Erythroblast (primary cell): ENCODE results near the gene AFF3.

Experiments
- GATA1 ChIP-seq: IDR thresholded peaks from 2 replicates; pipeline ENCODE4 v1.6.1; 2011; ENCODE audit warnings: low read depth, mild to moderate bottlenecking, control low read depth, low read length, moderate library complexity
- POLR2A ChIP-seq: IDR thresholded peaks from 2 replicates; pipeline ENCODE4 v1.6.1; 2011; ENCODE audit warnings: mild to moderate bottlenecking, low read length

DNA sequence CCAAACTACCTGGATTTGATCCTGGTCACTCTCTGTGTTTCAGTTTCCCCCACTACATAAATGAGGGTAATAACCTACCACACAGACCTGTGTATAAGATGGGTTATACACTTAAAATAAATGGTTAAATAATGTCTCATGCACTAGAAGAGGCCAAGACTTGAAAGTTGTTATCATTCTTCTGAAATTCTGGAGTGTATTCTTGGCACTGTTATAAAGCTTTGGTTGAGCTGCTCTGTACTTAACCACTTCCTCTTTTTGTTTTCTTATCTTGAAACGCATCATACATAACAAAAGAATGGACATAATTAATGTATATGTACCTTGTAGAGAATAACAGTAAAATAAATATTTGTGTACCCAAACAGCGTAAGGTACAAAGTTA lies 281.0 kb downstream of the AFF3 start:
- no peak for TF ChIP-seq POLR2A
- TF ChIP-seq GATA1 = no peak
